ENCODE measurements around the gene RASGRF2. TPM values are rescaled to one million over a fixed set of nuclear protein-coding genes. Genes with fewer than 3 reads are reported as not detected.

RASGRF2 gene
- total and polyA plus RNA-seq, 7 experiments from 2014 or later: 9.8 to 55.2 (median 30.9) TPM

GRCh38 chr5:81247441-81247972, 287.3 kb downstream of the RASGRF2 start:
- ATAC-seq (no peak), DNase-seq (no peak)
- H3K36me3 Mint-ChIP-seq: peaks cover 0 to 31% (median 12%) of the 10 kb centered on the region in 5 donors
- CTCF ChIA-PET: no interaction called here
- peaks cover 0 to 6% (median 0%) of the 10 kb centered on the region in 7 donors for H3K4me1 Mint-ChIP-seq
- H3K36me3 ChIP-seq (ENCODE audit: control insufficient read depth in 2 of 3, insufficient read depth in 3 of 3, low read length in 3 of 3): no peaks in the 10 kb centered on the region
- no peak overlapping the region for H3K4me3 ChIP-seq (ENCODE audit: low read length)
- H3K4me1 ChIP-seq (ENCODE audit: control insufficient read depth in 2 of 2, insufficient read depth in 2 of 2, low read length in 2 of 2): no peaks in the 10 kb centered on the region
- POLR2A ChIA-PET: no interaction called here
- intact Hi-C loops (cut with micrococcal nuclease): loop anchor here in 1 of 2 donors (10.0 kb wide), 1 partner anchor 47 kb away; no protein-coding TSS in a partner anchor
- no peaks in the 10 kb centered on the region for H3K27me3 Mint-ChIP-seq
- H3K27ac Mint-ChIP-seq: peak overlapping the region in 2 of 9 donors; percentile 4 to 38
- peaks cover 0 to 1% (median 0%) of the 10 kb centered on the region in 11 donors for H3K9me3 Mint-ChIP-seq
- no peak overlapping the region for H3K4me3 Mint-ChIP-seq
- H3K27me3 ChIP-seq (ENCODE audit: control insufficient read depth in 2 of 2, insufficient read depth in 2 of 2, low read length in 2 of 2): no peaks in the 10 kb centered on the region
- no peaks in the 10 kb centered on the region for H3K9me3 ChIP-seq (ENCODE audit: control insufficient read depth in 2 of 3, low read length in 3 of 3)
- H3K27ac ChIP-seq (ENCODE audit: low read depth, low read length): no peak overlapping the region

GRCh38 chr5:81249240-81249639, 289.1 kb downstream of the RASGRF2 start:
- intact Hi-C loops (cut with micrococcal nuclease): loop anchor here in 1 of 2 donors (10.0 kb wide), 1 partner anchor 46 kb away; no protein-coding TSS in a partner anchor
- no peaks in the 10 kb centered on the region for H3K27me3 Mint-ChIP-seq
- no peaks in the 10 kb centered on the region for H3K27me3 ChIP-seq (ENCODE audit: control insufficient read depth in 2 of 2, insufficient read depth in 2 of 2, low read length in 2 of 2)
- ChIA-PET CTCF (interaction anchor here (0.6 kb wide), 1 partner anchor 53 kb away, joined by 4 read pairs; no protein-coding TSS in a partner anchor), POLR2A (interaction anchor here (0.6 to 0.7 kb wide), 2 partner anchors 46 to 52 kb away, joined by 3 read pairs; partner anchors contain the start of gene ZCCHC9)
- peaks cover 0 to 43% (median 19%) of the 10 kb centered on the region in 5 donors for H3K36me3 Mint-ChIP-seq
- no peak for DNase-seq
- peaks cover 0 to 1% (median 0%) of the 10 kb centered on the region in 11 donors for H3K9me3 Mint-ChIP-seq
- H3K4me3 Mint-ChIP-seq: no peak overlapping the region
- no peaks in the 10 kb centered on the region for H3K9me3 ChIP-seq (ENCODE audit: control insufficient read depth in 2 of 3, low read length in 3 of 3)
- no peak overlapping the region for H3K4me3 ChIP-seq (ENCODE audit: low read length)
- no peaks in the 10 kb centered on the region for H3K4me1 ChIP-seq (ENCODE audit: control insufficient read depth in 2 of 2, insufficient read depth in 2 of 2, low read length in 2 of 2)
- ATAC-seq: no peak
- no peak overlapping the region for H3K27ac Mint-ChIP-seq
- H3K27ac ChIP-seq (ENCODE audit: low read depth, low read length): no peak overlapping the region
- H3K36me3 ChIP-seq (ENCODE audit: control insufficient read depth in 2 of 3, insufficient read depth in 3 of 3, low read length in 3 of 3): no peaks in the 10 kb centered on the region
- peaks cover 0 to 6% (median 0%) of the 10 kb centered on the region in 7 donors for H3K4me1 Mint-ChIP-seq

GRCh38 chr5:81250004-81250403, 289.8 kb downstream of the RASGRF2 start:
- Mint-ChIP-seq H3K9me3 (peaks cover 0 to 1% (median 0%) of the 10 kb centered on the region in 11 donors), H3K4me3 (no peak overlapping the region), H3K4me1 (peaks cover 0 to 6% (median 0%) of the 10 kb centered on the region in 7 donors), H3K27ac (peak overlapping the region in 1 of 9 donors; percentile 23), H3K36me3 (peaks cover 0 to 49% (median 20%) of the 10 kb centered on the region in 5 donors), H3K27me3 (no peaks in the 10 kb centered on the region)
- POLR2A ChIA-PET: no interaction called here
- Histone ChIP-seq H3K27me3 (ENCODE audit: control insufficient read depth in 2 of 2, insufficient read depth in 2 of 2, low read length in 2 of 2) (no peaks in the 10 kb centered on the region), H3K36me3 (ENCODE audit: control insufficient read depth in 2 of 3, insufficient read depth in 3 of 3, low read length in 3 of 3) (no peaks in the 10 kb centered on the region), H3K27ac (ENCODE audit: low read depth, low read length) (no peak overlapping the region), H3K9me3 (ENCODE audit: control insufficient read depth in 2 of 3, low read length in 3 of 3) (no peaks in the 10 kb centered on the region), H3K4me1 (ENCODE audit: control insufficient read depth in 2 of 2, insufficient read depth in 2 of 2, low read length in 2 of 2) (no peaks in the 10 kb centered on the region), H3K4me3 (ENCODE audit: low read length) (no peak overlapping the region)
- intact Hi-C loops (cut with micrococcal nuclease): loop anchor here in 1 of 2 donors (5.0 kb wide), 1 partner anchor 47 kb away; no protein-coding TSS in a partner anchor
- ATAC-seq: no peak
- CTCF ChIA-PET: no interaction called here
- no peak for DNase-seq

GRCh38 chr5:81251922-81252321, 291.8 kb downstream of the RASGRF2 start:
- H3K4me1 ChIP-seq (ENCODE audit: control insufficient read depth in 2 of 2, insufficient read depth in 2 of 2, low read length in 2 of 2): no peaks in the 10 kb centered on the region
- H3K9me3 ChIP-seq (ENCODE audit: control insufficient read depth in 2 of 3, low read length in 3 of 3): no peaks in the 10 kb centered on the region
- DNase-seq: no peak
- no peak overlapping the region for H3K27ac ChIP-seq (ENCODE audit: low read depth, low read length)
- Mint-ChIP-seq H3K9me3 (peaks cover 0 to 1% (median 0%) of the 10 kb centered on the region in 11 donors), H3K36me3 (peaks cover 0 to 52% (median 22%) of the 10 kb centered on the region in 5 donors), H3K4me1 (peaks cover 0 to 5% (median 0%) of the 10 kb centered on the region in 7 donors), H3K27ac (no peak overlapping the region), H3K27me3 (no peaks in the 10 kb centered on the region), H3K4me3 (no peak overlapping the region)
- intact Hi-C loops (cut with micrococcal nuclease): loop anchor here in 1 of 2 donors (5.0 kb wide), 1 partner anchor 45 kb away; no protein-coding TSS in a partner anchor
- no peak for ATAC-seq
- H3K36me3 ChIP-seq (ENCODE audit: control insufficient read depth in 2 of 3, insufficient read depth in 3 of 3, low read length in 3 of 3): no peaks in the 10 kb centered on the region
- H3K4me3 ChIP-seq (ENCODE audit: low read length): no peak overlapping the region
- ChIA-PET POLR2A (no interaction called here), CTCF (interaction anchor here (0.6 kb wide), 1 partner anchor 12 kb away, joined by 4 read pairs; no protein-coding TSS in a partner anchor)
- no peaks in the 10 kb centered on the region for H3K27me3 ChIP-seq (ENCODE audit: control insufficient read depth in 2 of 2, insufficient read depth in 2 of 2, low read length in 2 of 2)

GRCh38 chr5:81252904-81253303, 292.7 kb downstream of the RASGRF2 start:
- POLR2A ChIA-PET: interaction anchor here (0.8 kb wide), 1 partner anchor 10 kb away, joined by 3 read pairs; no protein-coding TSS in a partner anchor
- H3K4me1 Mint-ChIP-seq: peaks cover 0 to 6% (median 0%) of the 10 kb centered on the region in 7 donors
- Histone ChIP-seq H3K4me1 (ENCODE audit: control insufficient read depth in 2 of 2, insufficient read depth in 2 of 2, low read length in 2 of 2) (no peaks in the 10 kb centered on the region), H3K9me3 (ENCODE audit: control insufficient read depth in 2 of 3, low read length in 3 of 3) (no peaks in the 10 kb centered on the region), H3K27me3 (ENCODE audit: control insufficient read depth in 2 of 2, insufficient read depth in 2 of 2, low read length in 2 of 2) (no peaks in the 10 kb centered on the region), H3K27ac (ENCODE audit: low read depth, low read length) (no peak overlapping the region), H3K36me3 (ENCODE audit: control insufficient read depth in 2 of 3, insufficient read depth in 3 of 3, low read length in 3 of 3) (no peaks in the 10 kb centered on the region), H3K4me3 (ENCODE audit: low read length) (no peak overlapping the region)
- CTCF ChIA-PET: interaction anchor here (0.8 kb wide), 1 partner anchor 46 kb away, joined by 3 read pairs; no protein-coding TSS in a partner anchor
- H3K27ac Mint-ChIP-seq: no peak overlapping the region
- peaks cover 0 to 1% (median 0%) of the 10 kb centered on the region in 11 donors for H3K9me3 Mint-ChIP-seq
- H3K36me3 Mint-ChIP-seq: peaks cover 3 to 55% (median 29%) of the 10 kb centered on the region in 5 donors
- H3K4me3 Mint-ChIP-seq: no peak overlapping the region
- DNase-seq (no peak), ATAC-seq (no peak)
- intact Hi-C loops (cut with micrococcal nuclease): loop anchor here in 1 of 2 donors (5.0 kb wide), 1 partner anchor 44 kb away; no protein-coding TSS in a partner anchor
- no peaks in the 10 kb centered on the region for H3K27me3 Mint-ChIP-seq

GRCh38 chr5:81253875-81254274, 293.7 kb downstream of the RASGRF2 start:
- Mint-ChIP-seq H3K4me3 (no peak overlapping the region), H3K4me1 (peaks cover 0 to 6% (median 0%) of the 10 kb centered on the region in 7 donors), H3K27me3 (no peaks in the 10 kb centered on the region), H3K36me3 (peaks cover 3 to 59% (median 33%) of the 10 kb centered on the region in 5 donors), H3K9me3 (peaks cover 0 to 1% (median 0%) of the 10 kb centered on the region in 11 donors), H3K27ac (no peak overlapping the region)
- ATAC-seq (no peak), DNase-seq (no peak)
- H3K4me1 ChIP-seq (ENCODE audit: control insufficient read depth in 2 of 2, insufficient read depth in 2 of 2, low read length in 2 of 2): no peaks in the 10 kb centered on the region
- ChIA-PET CTCF (no interaction called here), POLR2A (no interaction called here)
- no peak overlapping the region for H3K27ac ChIP-seq (ENCODE audit: low read depth, low read length)
- no peak overlapping the region for H3K4me3 ChIP-seq (ENCODE audit: low read length)
- H3K27me3 ChIP-seq (ENCODE audit: control insufficient read depth in 2 of 2, insufficient read depth in 2 of 2, low read length in 2 of 2): no peaks in the 10 kb centered on the region
- intact Hi-C loops (cut with micrococcal nuclease): loop anchor here in 1 of 2 donors (5.0 kb wide), 1 partner anchor 43 kb away; no protein-coding TSS in a partner anchor
- no peaks in the 10 kb centered on the region for H3K36me3 ChIP-seq (ENCODE audit: control insufficient read depth in 2 of 3, insufficient read depth in 3 of 3, low read length in 3 of 3)
- H3K9me3 ChIP-seq (ENCODE audit: control insufficient read depth in 2 of 3, low read length in 3 of 3): no peaks in the 10 kb centered on the region

Data from naive thymus-derived CD4-positive, alpha-beta T cell (primary cell).